Inferior parietal cortex (tissue), 1 donor: Measurements from ENCODE around the gene ASB1.

Experiments
- DNase-seq: peaks from one replicate; pipeline ENCODE4 v3.0.0-alpha.2; 2016; ENCODE audit errors: extremely low spot score

The ASB1 gene

DNA sequence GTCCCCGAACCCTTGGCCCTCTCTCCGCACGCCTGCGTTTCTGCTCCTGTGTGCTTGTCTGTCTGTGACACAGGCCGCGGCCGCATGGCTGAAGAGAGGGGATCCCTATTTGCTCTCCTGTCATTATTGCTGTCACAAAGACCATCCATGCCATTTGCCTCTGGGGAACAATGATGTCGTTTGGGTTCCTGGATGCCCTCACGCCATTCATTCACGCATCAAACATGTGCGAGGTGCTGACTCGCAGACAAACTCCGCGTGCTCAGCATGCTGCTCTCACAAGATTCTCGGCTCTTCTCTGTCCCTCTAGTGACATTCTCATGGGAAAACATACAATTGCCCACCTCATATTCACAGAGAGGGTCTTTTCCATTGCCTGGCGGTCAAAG, 67.8 kb downstream of the ASB1 start:
- no peak for DNase-seq

DNA sequence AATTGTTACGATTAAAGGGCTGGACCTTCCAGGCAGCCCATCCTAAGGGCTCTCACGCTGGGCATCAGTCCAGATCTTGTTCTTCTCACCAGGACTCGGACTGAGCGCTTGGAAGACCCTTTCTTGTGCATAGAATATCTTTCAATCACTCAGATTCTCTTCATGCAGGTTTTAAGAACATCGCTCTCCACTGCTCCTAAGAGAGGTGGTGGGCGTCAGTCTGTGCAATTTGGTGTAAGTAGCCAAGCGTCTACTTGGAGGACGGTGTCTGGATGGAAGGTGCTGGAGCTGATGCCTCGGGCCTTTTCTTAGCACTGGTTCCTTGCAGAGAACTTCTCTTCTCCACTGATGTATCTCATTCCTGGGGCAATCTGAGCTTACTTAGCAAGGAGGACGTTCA, 68.7 kb downstream of the ASB1 start:
- DNase-seq = no peak

DNA sequence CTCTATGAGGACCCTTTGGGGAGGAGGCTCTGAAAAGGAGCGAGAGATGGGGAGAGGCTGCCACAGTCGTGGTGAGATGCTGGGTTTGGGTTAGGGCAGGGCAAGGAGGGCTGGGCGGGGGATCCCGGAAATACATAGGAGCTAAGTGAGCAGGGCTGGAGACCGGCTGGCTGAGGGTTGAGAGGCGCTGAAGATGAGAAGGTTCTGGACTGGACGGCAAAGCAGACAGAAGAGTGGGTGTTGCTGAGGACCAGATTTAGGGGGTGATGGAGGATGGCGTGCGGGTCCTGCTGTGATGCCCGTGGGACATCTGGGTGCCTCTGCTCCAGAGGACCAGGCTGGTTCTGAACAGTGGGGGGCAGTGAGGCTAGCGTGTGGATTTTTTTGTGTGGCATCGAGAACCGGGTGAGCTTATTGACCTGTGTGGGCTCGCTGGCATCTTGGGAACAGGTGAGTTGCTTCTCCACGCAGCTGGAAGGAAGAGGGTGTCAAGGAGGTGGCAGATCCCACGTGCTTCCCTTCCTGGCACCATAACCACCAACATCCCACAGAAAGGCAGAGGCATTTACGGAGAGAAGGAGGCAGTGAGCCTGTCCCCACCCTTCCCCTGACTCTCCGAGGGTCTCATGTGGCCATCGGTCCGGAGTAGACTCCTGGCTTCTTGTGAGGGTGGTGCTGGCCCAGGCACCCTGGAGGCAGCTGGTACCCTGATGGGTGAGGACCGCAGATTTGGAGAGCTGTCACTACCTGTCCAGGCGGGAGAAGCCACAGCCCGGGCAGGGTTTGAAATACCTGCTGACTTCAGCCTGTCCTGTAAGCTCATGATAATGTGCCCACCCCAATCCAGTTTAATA, 70.3 kb downstream of the ASB1 start:
- no peak for DNase-seq

DNA sequence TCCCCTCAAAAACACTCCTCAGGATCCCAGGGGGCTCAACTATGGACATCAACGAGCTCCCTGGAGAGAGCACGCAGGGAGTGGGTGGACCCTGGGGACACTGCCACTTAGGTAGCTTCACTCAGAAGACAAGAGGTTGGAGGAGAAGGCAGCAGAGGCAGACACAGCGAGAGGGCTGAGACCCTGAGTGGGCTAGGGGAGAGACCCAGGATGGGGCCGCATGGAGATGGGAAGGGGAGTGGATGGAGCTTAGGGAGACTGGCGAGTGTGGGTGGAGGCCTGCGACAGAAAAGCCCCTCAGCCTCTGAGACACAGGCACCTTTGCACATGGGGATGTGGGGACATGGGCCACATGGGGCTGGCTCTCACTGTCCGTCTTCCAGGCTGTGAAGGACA, 70.9 kb downstream of the ASB1 start:
- no peak for DNase-seq

DNA sequence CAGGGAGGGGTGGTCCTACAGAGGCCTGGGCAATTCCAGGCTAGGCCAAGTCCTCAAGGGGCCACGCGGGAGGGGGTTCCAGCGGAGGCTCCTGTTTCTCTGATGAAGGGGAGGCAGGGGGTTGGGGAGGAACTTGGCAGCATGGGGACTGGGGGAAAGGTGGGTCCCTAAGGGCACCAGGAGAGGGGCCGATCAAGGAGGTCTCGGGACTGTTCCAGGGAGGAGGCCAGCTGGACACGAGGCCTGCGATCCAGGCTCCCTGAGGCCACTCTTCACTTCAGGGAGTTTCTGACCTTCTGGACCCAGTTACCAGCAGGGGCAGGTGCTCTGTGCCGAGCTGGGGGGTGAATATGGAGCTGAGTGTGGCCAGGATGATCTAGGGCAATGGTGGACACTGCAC, 71.5 kb downstream of the ASB1 start:
- DNase-seq = no peak

DNA sequence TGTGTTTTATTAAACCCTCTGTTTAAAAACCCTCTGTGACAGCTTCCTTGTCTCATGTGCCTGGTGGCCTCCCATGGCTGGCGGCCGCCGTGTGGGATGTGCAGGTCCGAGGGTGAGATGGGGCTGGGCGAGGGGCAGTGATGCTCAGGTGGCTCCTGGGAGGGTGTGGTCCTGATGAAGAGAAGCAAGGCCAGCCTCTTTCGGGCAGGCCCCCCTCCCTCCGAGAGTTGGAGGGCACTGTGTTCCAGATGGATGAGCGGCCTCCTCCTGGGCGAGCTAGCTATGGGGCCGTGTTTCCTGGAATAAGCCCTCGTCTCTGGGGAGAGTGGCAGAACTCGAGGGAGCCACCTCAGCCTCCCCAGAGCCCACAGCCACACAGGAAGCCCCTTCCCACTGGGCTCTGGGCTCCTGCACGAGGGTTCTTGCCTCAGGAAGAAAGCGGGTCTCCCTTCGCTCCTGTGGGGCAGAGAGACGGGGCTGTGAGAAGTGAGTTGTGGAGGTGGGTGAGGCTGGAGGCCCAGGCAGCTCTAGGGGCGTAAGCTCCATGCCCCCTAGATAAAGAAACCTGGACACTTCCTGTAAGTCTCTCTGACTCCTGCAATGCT, 72.1 kb downstream of the ASB1 start:
- no peak for DNase-seq

DNA sequence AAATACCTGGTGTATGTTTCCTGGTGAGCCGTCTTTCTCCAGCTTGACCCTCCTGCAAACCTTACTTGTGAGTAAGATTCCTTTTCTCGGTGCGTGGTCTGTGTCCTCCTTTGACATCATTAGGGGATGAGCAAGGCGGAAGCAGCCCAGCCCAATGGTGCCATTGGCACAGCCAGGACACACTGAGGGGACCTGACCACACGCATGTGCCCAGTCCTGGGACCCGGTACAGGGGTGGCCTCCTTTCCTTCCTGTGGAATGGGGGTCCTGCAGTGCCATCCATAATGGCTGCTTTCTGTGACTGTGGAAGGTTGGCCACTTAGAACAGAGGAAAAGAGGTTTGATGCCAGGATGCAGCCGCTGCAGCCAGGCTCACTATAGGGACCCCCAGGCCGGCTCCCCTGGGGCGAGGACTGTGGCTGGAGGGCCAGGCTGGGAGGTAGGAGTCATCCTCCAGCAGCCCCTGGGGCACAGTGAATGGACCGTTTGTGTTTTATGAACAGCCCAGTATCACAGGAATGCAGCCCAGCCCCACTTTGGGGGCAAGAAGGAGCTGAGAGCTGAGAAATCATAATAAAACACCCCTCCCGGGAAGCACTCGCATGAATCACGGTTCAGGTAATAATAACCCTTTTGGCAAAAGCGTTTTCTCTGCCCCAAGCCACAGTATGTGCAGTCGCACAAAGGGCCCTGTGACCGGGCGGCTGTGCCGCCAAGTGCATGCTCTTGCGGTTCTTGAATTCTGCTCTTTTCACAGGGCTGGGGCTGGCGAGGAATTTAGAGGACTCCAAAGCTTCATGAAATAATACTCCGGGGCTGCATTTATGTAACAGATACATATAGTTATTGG, 73.2 kb downstream of the ASB1 start:
- DNase-seq = no peak

DNA sequence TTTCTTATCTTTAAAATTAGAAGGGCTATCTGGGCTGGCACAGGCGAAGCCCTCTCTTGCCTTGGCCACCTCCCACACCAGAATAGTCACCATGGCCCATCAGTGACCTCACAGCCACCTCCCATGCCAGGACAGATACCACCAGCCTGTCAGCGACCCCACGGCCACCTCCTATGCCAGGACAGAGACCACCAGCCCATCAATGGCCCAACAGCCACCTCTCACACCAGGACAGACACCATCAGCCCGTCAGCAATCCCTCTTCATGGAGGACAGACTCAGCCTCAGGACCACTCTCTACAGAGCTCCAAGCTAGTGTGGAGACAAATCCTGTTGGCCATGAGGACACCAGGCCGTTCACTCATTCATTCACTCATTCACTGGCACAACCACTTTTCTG, 74.6 kb downstream of the ASB1 start:
- DNase-seq = no peak
